Smooth muscle cell (in vitro differentiated cells): ENCODE data around the gene C5orf15. TPM values are rescaled to one million over a fixed set of nuclear protein-coding genes. Genes with fewer than 3 reads are reported as not detected.
"Not testable (repeated sequence)": the region's sequence is repeated elsewhere in the genome, so short reads cannot be mapped to it uniquely, and the experiment has no call there.

Source experiments
- DNase-seq: peaks from one replicate; lab custom pipeline; 2025; ENCODE audit not compliant: unreplicated experiment; lab: John Stamatoyannopoulos, UW
- H2AFZ ChIP-seq: fragments of 200-600 bp; sonication (generic); 2 replicates; pipeline ENCODE4 v1.6.0; 2016; ENCODE audit warnings: antibody characterized with exemption, low read depth, mild to moderate bottlenecking
- H3F3A ChIP-seq: fragments of 200-600 bp; sonication (generic); 2 replicates; pipeline ENCODE4 v1.6.0; 2017; ENCODE audit warnings: antibody characterized with exemption, low read depth
- H3K27ac ChIP-seq: fragments of 200-600 bp; sonication (generic); 2 replicates; pipeline ENCODE4 v1.5.1; 2016; ENCODE audit warnings: low read depth, mild to moderate bottlenecking
- H3K27me3 ChIP-seq: fragments of 200-600 bp; sonication (generic); 2 replicates; pipeline ENCODE4 v1.6.1; 2016; ENCODE audit warnings: low read depth, mild to moderate bottlenecking
- H3K36me3 ChIP-seq: fragments of 200-600 bp; sonication (generic); 2 replicates; pipeline ENCODE4 v1.5.1; 2016; ENCODE audit warnings: low read depth
- H3K4me1 ChIP-seq: fragments of 200-600 bp; sonication (generic); 2 replicates; pipeline ENCODE4 v1.5.1; 2016; ENCODE audit warnings: low read depth
- H3K4me2 ChIP-seq: fragments of 200-600 bp; sonication (generic); 2 replicates; pipeline ENCODE4 v1.6.0; 2016; ENCODE audit warnings: mild to moderate bottlenecking
- H3K4me3 ChIP-seq: fragments of 200-600 bp; sonication (generic); 2 replicates; pipeline ENCODE4 v1.5.1; 2016; ENCODE audit warnings: mild to moderate bottlenecking
- H3K79me2 ChIP-seq: fragments of 200-600 bp; sonication (generic); 2 replicates; pipeline ENCODE4 v1.6.0; 2016; ENCODE audit warnings: low read depth, mild to moderate bottlenecking
- H3K9ac ChIP-seq: fragments of 200-600 bp; sonication (generic); 2 replicates; pipeline ENCODE4 v1.6.0; 2016; ENCODE audit warnings: low read depth
- H3K9me3 ChIP-seq: fragments of 200-600 bp; sonication (generic); replicated peaks from 2 replicates; pipeline ENCODE4 v1.5.1; 2016; ENCODE audit warnings: low read depth
- H4K20me1 ChIP-seq: fragments of 200-600 bp; sonication (generic); 2 replicates; pipeline ENCODE4 v1.6.0; 2016; ENCODE audit warnings: low read depth
- WGBS: methylation state at CpG from one replicate; pipeline ENCODE4 v1.1.7; 2016; ENCODE audit warnings: low lambda C conversion rate; 5-methylcytosine and 5-hydroxymethylcytosine counted together
- polyA plus RNA-seq: library from polyadenylated mRNA; unstranded; fragments of >200 nt; fragmentation: Nextera tagmentation; extraction: Ambion mirVana; gene quantifications from 2 replicates; pipeline ENCODE4 v1.2.1, GENCODE V29; 2016
- total RNA-seq: library from RNA; depleted of rRNA; stranded (reverse); fragments of >200 nt; gene quantifications from 2 replicates; pipeline ENCODE4 v1.2.3, GENCODE V29; 2014
- TF ChIP-seq, protein P1 (sequence below): fragments of 200-600 bp; sonication (generic); IDR thresholded peaks from 2 replicates; pipeline ENCODE4 v1.5.1; 2017; ENCODE audit warnings: borderline replicate concordance, mild to moderate bottlenecking, antibody characterized with exemption; ENCODE audit not compliant: insufficient read depth, poor library complexity, severe bottlenecking

C5orf15 gene
- total and polyA plus RNA-seq, 2 experiments from 2014 or later, result 64.9 to 128 TPM

DNA sequence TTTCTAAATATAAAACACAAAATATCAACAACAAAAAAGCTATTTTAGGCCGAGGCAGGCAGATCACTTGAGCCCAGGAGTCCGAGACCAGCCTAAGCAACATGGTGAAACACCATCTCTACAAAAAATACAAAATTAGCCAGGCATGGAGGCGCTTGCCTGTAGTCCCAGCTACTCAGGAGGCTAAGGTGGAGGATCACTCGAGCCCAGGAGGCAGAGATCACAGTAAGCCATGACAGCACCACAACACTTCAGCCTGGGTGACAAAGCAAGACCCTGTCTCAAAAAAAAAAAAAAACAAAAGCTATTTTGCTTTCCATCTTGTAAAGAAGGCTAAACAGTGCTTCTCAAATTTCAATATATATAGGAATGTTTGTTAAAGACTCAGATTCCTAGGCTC is 11.3 kb downstream of the C5orf15 start:
- Histone ChIP-seq H3K27me3 (no peaks in the 10 kb centered on the region), H3F3A (no peaks in the 10 kb centered on the region), H2AFZ (no peak overlapping the region), H3K27ac (no peak overlapping the region), H3K4me3 (no peak overlapping the region), H3K4me2 (no peak overlapping the region), H3K4me1 (no peaks in the 10 kb centered on the region), H3K9me3 (no peaks in the 10 kb centered on the region), H3K9ac (no peak overlapping the region), H3K36me3 (peaks cover 9% of the 10 kb centered on the region), H4K20me1 (peaks cover 29% of the 10 kb centered on the region), H3K79me2 (peaks cover 27% of the 10 kb centered on the region)
- DNase-seq, result no peak
- TF ChIP-seq, protein P1, sequence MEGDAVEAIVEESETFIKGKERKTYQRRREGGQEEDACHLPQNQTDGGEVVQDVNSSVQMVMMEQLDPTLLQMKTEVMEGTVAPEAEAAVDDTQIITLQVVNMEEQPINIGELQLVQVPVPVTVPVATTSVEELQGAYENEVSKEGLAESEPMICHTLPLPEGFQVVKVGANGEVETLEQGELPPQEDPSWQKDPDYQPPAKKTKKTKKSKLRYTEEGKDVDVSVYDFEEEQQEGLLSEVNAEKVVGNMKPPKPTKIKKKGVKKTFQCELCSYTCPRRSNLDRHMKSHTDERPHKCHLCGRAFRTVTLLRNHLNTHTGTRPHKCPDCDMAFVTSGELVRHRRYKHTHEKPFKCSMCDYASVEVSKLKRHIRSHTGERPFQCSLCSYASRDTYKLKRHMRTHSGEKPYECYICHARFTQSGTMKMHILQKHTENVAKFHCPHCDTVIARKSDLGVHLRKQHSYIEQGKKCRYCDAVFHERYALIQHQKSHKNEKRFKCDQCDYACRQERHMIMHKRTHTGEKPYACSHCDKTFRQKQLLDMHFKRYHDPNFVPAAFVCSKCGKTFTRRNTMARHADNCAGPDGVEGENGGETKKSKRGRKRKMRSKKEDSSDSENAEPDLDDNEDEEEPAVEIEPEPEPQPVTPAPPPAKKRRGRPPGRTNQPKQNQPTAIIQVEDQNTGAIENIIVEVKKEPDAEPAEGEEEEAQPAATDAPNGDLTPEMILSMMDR, result no peak
- WGBS, result 95% methylated on average over 4 of the region's 4 CpGs

DNA sequence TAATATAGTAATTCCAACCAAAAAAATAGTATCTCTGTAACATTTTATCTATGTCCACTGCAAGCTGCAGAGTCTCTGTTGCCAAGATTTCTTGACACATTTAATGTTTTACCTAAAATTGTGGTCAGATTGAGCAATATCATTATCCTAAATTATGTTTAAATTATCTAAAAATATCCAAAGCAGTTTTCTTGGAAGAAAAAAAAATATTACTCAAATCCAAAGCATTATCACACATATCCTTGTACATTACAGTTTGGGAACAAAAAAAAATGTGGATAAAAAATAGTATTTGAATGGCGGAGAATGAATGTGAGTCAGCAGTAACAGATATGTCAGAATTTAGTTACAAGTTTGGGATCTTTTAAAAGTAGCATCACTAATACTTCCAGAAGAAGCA is 12.2 kb downstream of the C5orf15 start:
- Histone ChIP-seq H4K20me1 (peaks cover 23% of the 10 kb centered on the region), H3K79me2 (peaks cover 19% of the 10 kb centered on the region)
- H3K4me1 ChIP-seq, H3K4me3 ChIP-seq, H3K4me2 ChIP-seq, DNase-seq, H3K27ac ChIP-seq, H3F3A ChIP-seq, H3K36me3 ChIP-seq, H3K9me3 ChIP-seq, H3K27me3 ChIP-seq, H2AFZ ChIP-seq, H3K9ac ChIP-seq: not testable (repeated sequence)
- 92% methylated on average over 1 of the region's 1 CpG for WGBS

- 87% methylated on average over 10 of the region's 10 CpGs for WGBS
- peaks cover 6% of the 10 kb centered on the region for H4K20me1 ChIP-seq
- H3K4me2 ChIP-seq, result no peak overlapping the region
- H3K4me3 ChIP-seq, result no peak overlapping the region
- DNase-seq, result no peak
- no peak overlapping the region for H3K9ac ChIP-seq
- no peaks in the 10 kb centered on the region for H3F3A ChIP-seq
- H3K79me2 ChIP-seq, result peaks cover 2% of the 10 kb centered on the region
- H3K4me1 ChIP-seq, result no peaks in the 10 kb centered on the region
- no peaks in the 10 kb centered on the region for H3K27me3 ChIP-seq
- H2AFZ ChIP-seq, result no peak overlapping the region
- H3K27ac ChIP-seq, result peak overlapping the region; percentile 26
- peaks cover 3% of the 10 kb centered on the region for H3K36me3 ChIP-seq
- H3K9me3 ChIP-seq, result no peaks in the 10 kb centered on the region
- TF ChIP-seq, protein P1, result no peak
Observed at GRCh38 chr5:133953568-133954145, 14.8 kb downstream of the C5orf15 start.

GRCh38 chr5:133952729-133953567 is 15.5 kb downstream of the C5orf15 start:
- H3K4me3 ChIP-seq, result no peak overlapping the region
- no peak overlapping the region for H2AFZ ChIP-seq
- no peak overlapping the region for H3K9ac ChIP-seq
- DNase-seq, result no peak
- H3F3A ChIP-seq, result no peaks in the 10 kb centered on the region
- no peaks in the 10 kb centered on the region for H3K9me3 ChIP-seq
- H3K36me3 ChIP-seq, result peaks cover 3% of the 10 kb centered on the region
- H3K27ac ChIP-seq, result peak overlapping the region; percentile 26
- H3K4me1 ChIP-seq, result no peaks in the 10 kb centered on the region
- H3K79me2 ChIP-seq, result no peaks in the 10 kb centered on the region
- TF ChIP-seq, protein P1, result no peak
- WGBS, result 79% methylated on average over 10 of the region's 10 CpGs
- peaks cover 1% of the 10 kb centered on the region for H4K20me1 ChIP-seq
- H3K27me3 ChIP-seq, result no peaks in the 10 kb centered on the region
- H3K4me2 ChIP-seq, result no peak overlapping the region
